ENCODE data around the gene AIP. TPM values are rescaled to one million over a fixed set of nuclear protein-coding genes. Genes with fewer than 3 reads are reported as not detected.

AIP gene
- total and polyA plus RNA-seq, 2 of the 8 experiments (the other 6 are each of a cell fraction or from before 2014, with no cell fraction given), result 29.8 to 54.4 TPM

GRCh38 chr11:67468759-67469507 lies 13.9 kb upstream of the AIP start, which contains the start of gene TMEM134 (continued):
- TF ChIP-seq MAX (IDR thresholded peaks at IDR 0.05) (peak; percentile 75), E2F6 (IDR thresholded peaks at IDR 0.05) (no peak), SRF (IDR thresholded peaks at IDR 0.05; ENCODE audit: low read depth, low read length) (peak; percentile 88), KDM1A (IDR thresholded peaks at IDR 0.05; ENCODE audit: borderline replicate concordance, low read length) (no peak), TAF1 (IDR thresholded peaks at IDR 0.05; ENCODE audit: low read depth, low read length) (peak; percentile 77), CTCF (IDR thresholded peaks at IDR 0.05; ENCODE audit: control extremely low read depth in 1 of 3, insufficient read depth in 1 of 3, low read depth in 1 of 3, low read length in 3 of 3) (peak; percentile 45 to 63 (median 59)), CHD1 (IDR thresholded peaks at IDR 0.05; ENCODE audit: low read depth, low read length) (no peak), CREB1 (IDR thresholded peaks at IDR 0.05) (peak; percentile 88), YY1 (IDR thresholded peaks at IDR 0.05; ENCODE audit: low read depth, low read length) (peak; percentile 91), HDAC6 (IDR thresholded peaks at IDR 0.05; ENCODE audit: low read depth, low read length) (no peak), CBX8 (IDR thresholded peaks at IDR 0.05; ENCODE audit: borderline replicate concordance, low read depth, low read length) (no peak), EZH2 (IDR thresholded peaks at IDR 0.05; ENCODE audit: low read depth, low read length, severe bottlenecking) (no peak)

Data from H1 (cell line).